Measurements from ENCODE around the gene EFNA3.

EFNA3 gene

GRCh38 chr1:155082301-155083051, 3.8 kb downstream of the EFNA3 start:
- peaks cover 0 to 81% (median 58%) of the 10 kb centered on the region in 4 donors for H3K4me1 ChIP-seq
- no peak for TF ChIP-seq CTCF (IDR thresholded peaks at IDR 0.05)
- no peak overlapping the region for H3K4me3 ChIP-seq
- H3K9me3 ChIP-seq, result no peaks in the 10 kb centered on the region
- intact Hi-C loops (cut with DNase I; ENCODE audit: low total_unique reads), result no loop called here
- peaks cover 9 to 57% of the 10 kb centered on the region in 2 donors for H3K27me3 ChIP-seq
- H3K27ac ChIP-seq, result no peak overlapping the region
- DNase-seq, result no peak
- no peaks in the 10 kb centered on the region for H3K36me3 ChIP-seq

GRCh38 chr1:155083052-155083541, 4.5 kb downstream of the EFNA3 start:
- no peak for TF ChIP-seq CTCF (IDR thresholded peaks at IDR 0.05)
- no peak overlapping the region for H3K4me3 ChIP-seq
- intact Hi-C loops (cut with DNase I; ENCODE audit: low total_unique reads), result no loop called here
- DNase-seq, result no peak
- H3K9me3 ChIP-seq, result no peaks in the 10 kb centered on the region
- peaks cover 0 to 79% (median 58%) of the 10 kb centered on the region in 4 donors for H3K4me1 ChIP-seq
- peaks cover 9 to 57% of the 10 kb centered on the region in 2 donors for H3K27me3 ChIP-seq
- H3K27ac ChIP-seq, result no peak overlapping the region
- no peaks in the 10 kb centered on the region for H3K36me3 ChIP-seq

GRCh38 chr1:155083865-155084721, 5.5 kb downstream of the EFNA3 start:
- H3K9me3 ChIP-seq, result no peaks in the 10 kb centered on the region
- intact Hi-C loops (cut with DNase I; ENCODE audit: low total_unique reads), result loop anchor here (2.0 kb wide), 1 partner anchor 21 kb away; the partner anchor contains the start of gene EFNA4
- peak overlapping the region; percentile 60 to 61 for H3K4me3 ChIP-seq
- peaks cover 0 to 69% (median 51%) of the 10 kb centered on the region in 4 donors for H3K4me1 ChIP-seq
- no peak for TF ChIP-seq CTCF (IDR thresholded peaks at IDR 0.05)
- no peaks in the 10 kb centered on the region for H3K36me3 ChIP-seq
- peak overlapping the region in 1 of 2 donors; percentile 91 for H3K27ac ChIP-seq
- DNase-seq, result no peak
- peaks cover 9 to 54% of the 10 kb centered on the region in 2 donors for H3K27me3 ChIP-seq

- Histone ChIP-seq H3K27ac (peak overlapping the region; percentile 86 to 91), H3K4me3 (peak overlapping the region; percentile 60 to 61), H3K36me3 (no peaks in the 10 kb centered on the region), H3K9me3 (no peaks in the 10 kb centered on the region), H3K27me3 (peaks cover 9 to 46% of the 10 kb centered on the region in 2 donors), H3K4me1 (peaks cover 0 to 61% (median 43%) of the 10 kb centered on the region in 4 donors)
- intact Hi-C loops (cut with DNase I; ENCODE audit: low total_unique reads), result loop anchor here (2.0 kb wide), 1 partner anchor 22 kb away; the partner anchor contains the start of gene EFNA4
- peak; percentile 93 to 96 for TF ChIP-seq CTCF (IDR thresholded peaks at IDR 0.05)
- DNase-seq, result peak; percentile 95 to 96
These were observed 6.3 kb downstream of the EFNA3 start for GRCh38 chr1:155084722-155085503.
